ENCODE results near the gene USP4. TPM values are rescaled to one million over a fixed set of nuclear protein-coding genes. Genes with fewer than 3 reads are reported as not detected.

Gene USP4
- total RNA-seq, 2 donors from 2014 or later = 40.5 to 43.9 TPM

- intact Hi-C loops (cut with DNase I) = loop anchor here (5.0 kb wide), 1 partner anchor 106 kb away; the partner anchor contains the start of gene KLHDC8B
- Histone ChIP-seq H3K4me3 (no peak overlapping the region), H3K9me3 (no peaks in the 10 kb centered on the region), H3K4me1 (peaks cover 4% of the 10 kb centered on the region), H3K27ac (peak overlapping the region; percentile 74), H3K36me3 (peaks cover 3% of the 10 kb centered on the region), H3K27me3 (no peaks in the 10 kb centered on the region), H3K9ac (ENCODE audit: low read depth in 2 of 2, low read length in 2 of 2) (peak overlapping the region in 1 of 2 donors; percentile 27)
- TF ChIP-seq, protein P1, sequence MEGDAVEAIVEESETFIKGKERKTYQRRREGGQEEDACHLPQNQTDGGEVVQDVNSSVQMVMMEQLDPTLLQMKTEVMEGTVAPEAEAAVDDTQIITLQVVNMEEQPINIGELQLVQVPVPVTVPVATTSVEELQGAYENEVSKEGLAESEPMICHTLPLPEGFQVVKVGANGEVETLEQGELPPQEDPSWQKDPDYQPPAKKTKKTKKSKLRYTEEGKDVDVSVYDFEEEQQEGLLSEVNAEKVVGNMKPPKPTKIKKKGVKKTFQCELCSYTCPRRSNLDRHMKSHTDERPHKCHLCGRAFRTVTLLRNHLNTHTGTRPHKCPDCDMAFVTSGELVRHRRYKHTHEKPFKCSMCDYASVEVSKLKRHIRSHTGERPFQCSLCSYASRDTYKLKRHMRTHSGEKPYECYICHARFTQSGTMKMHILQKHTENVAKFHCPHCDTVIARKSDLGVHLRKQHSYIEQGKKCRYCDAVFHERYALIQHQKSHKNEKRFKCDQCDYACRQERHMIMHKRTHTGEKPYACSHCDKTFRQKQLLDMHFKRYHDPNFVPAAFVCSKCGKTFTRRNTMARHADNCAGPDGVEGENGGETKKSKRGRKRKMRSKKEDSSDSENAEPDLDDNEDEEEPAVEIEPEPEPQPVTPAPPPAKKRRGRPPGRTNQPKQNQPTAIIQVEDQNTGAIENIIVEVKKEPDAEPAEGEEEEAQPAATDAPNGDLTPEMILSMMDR (IDR thresholded peaks at IDR 0.05) = no peak
- no peak for DNase-seq
These were observed 61.3 kb downstream of the USP4 start for GRCh38 chr3:49278548-49278947.

DNA sequence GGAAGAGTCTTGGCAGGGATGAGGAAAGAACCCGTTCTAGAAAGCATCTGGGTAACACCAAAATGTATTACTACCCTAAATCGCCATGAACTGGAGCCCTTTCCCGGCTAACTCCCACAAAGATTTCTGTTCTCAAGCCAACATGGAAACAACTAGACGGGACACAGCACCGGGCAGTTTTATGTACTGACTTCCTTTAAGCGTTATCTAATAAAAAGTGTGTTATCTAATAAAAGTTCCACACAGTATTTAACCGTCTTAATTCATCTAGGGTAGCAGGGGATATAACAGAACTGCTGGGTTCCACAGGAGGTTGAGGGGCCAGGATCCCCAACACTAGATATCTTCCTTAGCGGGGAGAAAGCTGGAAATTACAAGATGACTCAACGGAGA, 62.5 kb downstream of the USP4 start:
- peak overlapping the region; percentile 70 to 77 for H3K9ac ChIP-seq (ENCODE audit: low read depth in 2 of 2, low read length in 2 of 2)
- H3K4me1 ChIP-seq = peaks cover 4% of the 10 kb centered on the region
- no peaks in the 10 kb centered on the region for H3K36me3 ChIP-seq
- peak overlapping the region; percentile 44 for H3K4me3 ChIP-seq
- intact Hi-C loops (cut with DNase I) = loop anchor here (5.0 kb wide), 1 partner anchor 105 kb away; the partner anchor contains the start of gene KLHDC8B
- no peaks in the 10 kb centered on the region for H3K9me3 ChIP-seq
- no peak for DNase-seq
- peak overlapping the region; percentile 85 for H3K27ac ChIP-seq
- H3K27me3 ChIP-seq = no peaks in the 10 kb centered on the region
- TF ChIP-seq, protein P1 (IDR thresholded peaks at IDR 0.05) = no peak

DNA sequence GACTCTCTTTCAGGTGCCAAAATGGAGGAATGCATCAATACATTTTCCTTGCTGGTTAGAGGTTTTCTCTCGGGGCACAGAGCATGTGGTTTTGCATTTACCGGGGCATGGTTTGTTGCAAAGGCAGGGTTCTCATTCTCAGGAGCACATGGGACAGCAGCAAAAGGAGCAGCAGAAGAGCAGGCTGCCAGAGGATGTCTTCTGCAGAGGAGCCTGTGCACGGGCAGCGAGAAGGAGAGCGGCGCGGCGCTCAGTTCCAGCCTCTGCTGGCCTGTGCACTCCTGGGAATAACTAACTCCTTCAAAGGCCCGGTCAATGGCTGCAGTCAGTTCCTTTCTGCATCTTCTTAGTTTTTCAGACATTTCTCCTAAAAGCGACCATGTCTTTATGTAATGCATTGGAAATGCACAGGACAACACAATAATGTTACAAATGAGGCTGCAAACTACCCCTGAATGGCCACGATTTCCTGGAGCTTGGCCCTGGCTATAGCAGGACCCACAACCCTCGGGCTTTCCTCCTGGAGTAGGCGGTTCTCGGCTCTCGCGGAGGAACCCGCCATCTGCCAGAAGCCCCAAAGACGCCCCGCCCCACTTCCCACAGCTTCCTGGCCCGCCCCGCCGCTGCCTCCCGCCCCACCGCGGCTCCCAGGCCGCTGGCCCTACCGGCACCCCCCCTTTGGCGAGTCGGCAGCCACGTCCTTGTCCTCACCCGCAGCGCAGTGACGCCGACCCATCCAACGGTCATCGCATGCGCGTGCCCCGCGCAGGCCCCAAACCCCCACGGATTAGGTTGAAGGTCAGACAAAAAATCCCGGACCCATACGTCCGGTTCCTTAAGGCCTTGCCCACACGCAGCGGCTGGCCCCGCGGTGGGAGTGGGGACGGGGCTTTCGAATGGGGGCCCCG, 63.1 kb downstream of the USP4 start, which contains the start of gene C3orf62:
C3orf62 (minus strand) TSS at position 758 of the 908 bp plus-strand sequence; CDS start at position 398, 360 bp downstream.
- intact Hi-C loops (cut with DNase I) = loop anchor here (5.0 kb wide), 1 partner anchor 104 kb away; the partner anchor contains the start of gene KLHDC8B
- peak; percentile 93 for DNase-seq
- peak within 1 kb of the TSS; percentile 85 for H3K27ac ChIP-seq
- TF ChIP-seq, protein P1 (IDR thresholded peaks at IDR 0.05) = no peak
- no peaks in the 10 kb centered on the region for H3K27me3 ChIP-seq
- H3K9ac ChIP-seq (ENCODE audit: low read depth in 2 of 2, low read length in 2 of 2) = peak within 1 kb of the TSS; percentile 70 to 77
- H3K9me3 ChIP-seq = no peaks in the 10 kb centered on the region
- H3K4me3 ChIP-seq = peak within 1 kb of the TSS; percentile 44
- peaks cover 4% of the 10 kb centered on the region for H3K4me1 ChIP-seq
- no peaks in the 10 kb centered on the region for H3K36me3 ChIP-seq

- H3K27ac ChIP-seq = no peak overlapping the region
- no peaks in the 10 kb centered on the region for H3K9me3 ChIP-seq
- no peak for DNase-seq
- intact Hi-C loops (cut with DNase I) = no loop called here
- TF ChIP-seq, protein P1 (IDR thresholded peaks at IDR 0.05) = no peak
- no peaks in the 10 kb centered on the region for H3K27me3 ChIP-seq
- no peak overlapping the region for H3K4me3 ChIP-seq
- H3K9ac ChIP-seq (ENCODE audit: low read depth in 2 of 2, low read length in 2 of 2) = no peak overlapping the region
- H3K36me3 ChIP-seq = no peaks in the 10 kb centered on the region
- peaks cover 4% of the 10 kb centered on the region for H3K4me1 ChIP-seq
These were observed 65.9 kb downstream of the USP4 start for GRCh38 chr3:49273825-49274532.

GRCh38 chr3:49271047-49271446, 68.8 kb downstream of the USP4 start:
- Histone ChIP-seq H3K9me3 (no peaks in the 10 kb centered on the region), H3K27me3 (no peaks in the 10 kb centered on the region), H3K4me1 (peaks cover 2% of the 10 kb centered on the region), H3K36me3 (no peaks in the 10 kb centered on the region), H3K27ac (no peak overlapping the region), H3K9ac (ENCODE audit: low read depth in 2 of 2, low read length in 2 of 2) (no peak overlapping the region), H3K4me3 (no peak overlapping the region)
- TF ChIP-seq, protein P1 (IDR thresholded peaks at IDR 0.05) = no peak
- intact Hi-C loops (cut with DNase I) = no loop called here
- no peak for DNase-seq

Data from colonic mucosa (tissue), 4 donors.